Esophagus muscularis mucosa (tissue), 4 donors: Measurements from ENCODE around the gene FRAS1. TPM values are rescaled to one million over a fixed set of nuclear protein-coding genes. Genes with fewer than 3 reads are reported as not detected.

ENCODE experiments used
- DNase-seq: peaks from one replicate; pipeline ENCODE4 v3.0.0-alpha.2; 2017; ENCODE audit errors: extremely low spot score
- H3K27ac ChIP-seq, 4 donors: fragments of 200-600 bp; sonication (generic); replicated peaks in 1 of 4; 1 replicate in 3 of 4; 2 replicates in 1 of 4; pipeline ENCODE4 v1.5.1; 2016 to 2019; ENCODE audit warnings: mild to moderate bottlenecking in 1 of 4
- H3K27me3 ChIP-seq, 4 donors: fragments of 200-600 bp; sonication (generic); one replicate each; pipeline versions ENCODE4 v1.5.1 to v1.6.0; 2016 to 2019
- H3K36me3 ChIP-seq, 4 donors: fragments of 200-600 bp; sonication (generic); one replicate each; pipeline ENCODE4 v1.5.1; 2016 to 2019
- H3K4me1 ChIP-seq, 4 donors: fragments of 200-600 bp; sonication (generic); one replicate each; pipeline ENCODE4 v1.5.1; 2016 to 2019
- H3K4me3 ChIP-seq, 4 donors: fragments of 200-600 bp; sonication (generic); 1 replicate in 2 of 4; 2 replicates in 2 of 4; pipeline ENCODE4 v1.5.1; 2016 to 2019; ENCODE audit warnings: mild to moderate bottlenecking in 4 of 4, moderate library complexity in 1 of 4
- H3K9me3 ChIP-seq, 4 donors: fragments of 200-600 bp; sonication (generic); 1 replicate in 3 of 4; 2 replicates in 1 of 4; pipeline ENCODE4 v1.5.1; 2016 to 2019
- CTCF ChIP-seq, 3 experiments: fragments of 200-600 bp in 2 of 3; fragments of 450-650 bp in 1 of 3; sonication (generic) in 2 of 3; IDR thresholded peaks; one replicate each; pipeline ENCODE4 v1.5.1; 2017 to 2019; ENCODE audit warnings: antibody characterized with exemption in 3 of 3, mild to moderate bottlenecking in 2 of 3, moderate library complexity in 1 of 3
- EP300 ChIP-seq: sonication (generic); formaldehyde crosslinking; IDR thresholded peaks from one replicate; pipeline ENCODE4 v1.6.1; 2017; ENCODE audit warnings: antibody characterized with exemption
- POLR2A ChIP-seq: fragments of 450-650 bp; IDR thresholded peaks from one replicate; pipeline ENCODE4 v1.6.1; 2017; ENCODE audit warnings: antibody characterized with exemption, moderate library complexity, mild to moderate bottlenecking, low read depth
- POLR2AphosphoS5 ChIP-seq, 2 donors: sonication (generic); formaldehyde crosslinking; IDR thresholded peaks; one replicate each; pipeline ENCODE4 v1.6.1; 2017; ENCODE audit warnings: antibody characterized with exemption in 2 of 2
- WGBS: methylation state at CpG from one replicate; pipeline ENCODE4 v1.1.5; 2018; 5-methylcytosine and 5-hydroxymethylcytosine counted together
- intact Hi-C: fragments of 100-400 bp; cut with DNase I; formaldehyde crosslinking; loops from one replicate; pipeline ENCODE4 v1.15.1; 2023
- total RNA-seq, 4 donors: library from RNA; depleted of rRNA; stranded (reverse); fragments of >200 nt; gene quantifications; one replicate each; pipeline versions ENCODE4 v1.1.0 to v1.2.1, GENCODE V29; 2016

The FRAS1 gene
- total RNA-seq, 4 donors from 2014 or later, result 5.3 to 8.7 (median 5.7) TPM

DNA sequence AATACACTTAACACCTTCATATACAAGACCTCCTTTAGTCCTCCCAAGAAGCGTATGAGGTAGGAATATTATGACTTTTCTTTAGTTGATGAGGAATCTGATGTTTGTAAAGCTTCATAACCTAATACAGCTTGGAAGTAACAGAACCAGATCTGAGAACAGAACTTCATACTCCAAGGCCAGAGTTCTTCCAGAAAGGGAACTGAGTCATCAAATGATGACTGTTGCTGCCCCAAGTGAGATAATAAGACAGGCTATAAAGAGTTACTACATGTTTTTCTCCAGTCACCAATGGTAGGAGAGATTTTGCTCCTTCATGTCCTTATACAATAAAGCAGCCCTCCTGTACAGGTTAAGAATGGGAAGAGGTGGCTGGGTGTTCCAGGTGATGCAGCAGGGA, 420.2 kb downstream of the FRAS1 start:
- intact Hi-C loops, result no loop called here
- TF ChIP-seq POLR2AphosphoS5 (IDR thresholded peaks at IDR 0.05) (no peak), POLR2A (no peak), EP300 (no peak), CTCF (IDR thresholded peaks at IDR 0.05) (no peak)
- 54% methylated on average over 1 of the region's 1 CpG for WGBS

DNA sequence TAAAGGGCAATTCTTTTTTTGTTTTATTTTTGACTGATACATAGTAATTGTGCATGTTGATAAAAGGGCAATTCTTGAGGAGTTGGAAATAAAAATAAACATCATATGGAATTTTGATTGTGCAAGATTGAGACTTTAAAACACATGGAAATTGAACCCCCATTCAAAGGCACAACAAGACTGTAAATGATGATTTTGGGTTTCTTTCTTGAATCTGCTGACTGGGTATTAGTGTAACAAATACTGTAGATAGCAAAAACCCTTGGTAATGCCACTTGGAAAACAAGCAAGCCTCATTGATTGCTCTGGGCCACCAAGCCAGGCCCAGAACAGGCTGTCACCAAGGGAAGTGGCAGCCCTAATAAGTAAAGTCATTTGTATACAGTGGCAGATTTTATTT, 421.4 kb downstream of the FRAS1 start:
- TF ChIP-seq POLR2A (no peak), EP300 (no peak), CTCF (IDR thresholded peaks at IDR 0.05) (no peak)
- Histone ChIP-seq H3K4me1 (no peaks in the 10 kb centered on the region), H3K36me3 (peaks cover 0 to 14% (median 3%) of the 10 kb centered on the region in 4 donors), H3K27me3 (no peaks in the 10 kb centered on the region), H3K27ac (no peak overlapping the region), H3K9me3 (no peaks in the 10 kb centered on the region), H3K4me3 (no peak overlapping the region)
- no peak for DNase-seq
- intact Hi-C loops, result no loop called here

More for the DNA sequence above, 420.2 kb downstream of the FRAS1 start:
- Histone ChIP-seq H3K4me1 (no peaks in the 10 kb centered on the region), H3K27ac (no peak overlapping the region), H3K4me3 (no peak overlapping the region), H3K9me3 (no peaks in the 10 kb centered on the region), H3K27me3 (no peaks in the 10 kb centered on the region), H3K36me3 (peaks cover 0 to 14% (median 0%) of the 10 kb centered on the region in 4 donors)
- no peak for DNase-seq

DNA sequence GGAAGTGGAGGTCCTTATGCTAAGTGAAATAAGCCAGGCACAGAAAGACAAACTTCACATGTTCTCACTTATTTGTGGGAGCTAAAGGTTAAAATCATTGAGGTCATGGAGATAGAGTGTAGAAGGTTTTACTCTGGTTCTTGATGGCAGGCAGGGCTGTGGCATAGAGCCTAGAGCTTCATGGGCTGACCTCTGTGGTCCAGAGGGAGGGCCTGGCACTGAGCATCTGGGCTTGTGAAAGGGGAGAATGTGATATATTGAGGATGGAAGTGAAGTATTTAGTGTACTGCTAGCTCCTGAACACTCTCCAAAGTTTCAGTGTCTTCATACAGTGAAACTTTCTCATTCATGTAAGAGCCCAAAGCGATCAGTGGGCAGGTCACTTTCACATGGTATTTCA, 423.2 kb downstream of the FRAS1 start:
- 67% methylated on average over 1 of the region's 1 CpG for WGBS
- TF ChIP-seq POLR2AphosphoS5 (IDR thresholded peaks at IDR 0.05), result no peak
- no peak for TF ChIP-seq CTCF (IDR thresholded peaks at IDR 0.05)
- TF ChIP-seq POLR2A, result no peak
- no peak for TF ChIP-seq EP300
- Histone ChIP-seq H3K36me3 (peaks cover 0 to 14% (median 3%) of the 10 kb centered on the region in 4 donors), H3K4me1 (no peaks in the 10 kb centered on the region), H3K27me3 (no peaks in the 10 kb centered on the region), H3K4me3 (no peak overlapping the region), H3K27ac (no peak overlapping the region), H3K9me3 (no peaks in the 10 kb centered on the region)
- intact Hi-C loops, result no loop called here
- no peak for DNase-seq

DNA sequence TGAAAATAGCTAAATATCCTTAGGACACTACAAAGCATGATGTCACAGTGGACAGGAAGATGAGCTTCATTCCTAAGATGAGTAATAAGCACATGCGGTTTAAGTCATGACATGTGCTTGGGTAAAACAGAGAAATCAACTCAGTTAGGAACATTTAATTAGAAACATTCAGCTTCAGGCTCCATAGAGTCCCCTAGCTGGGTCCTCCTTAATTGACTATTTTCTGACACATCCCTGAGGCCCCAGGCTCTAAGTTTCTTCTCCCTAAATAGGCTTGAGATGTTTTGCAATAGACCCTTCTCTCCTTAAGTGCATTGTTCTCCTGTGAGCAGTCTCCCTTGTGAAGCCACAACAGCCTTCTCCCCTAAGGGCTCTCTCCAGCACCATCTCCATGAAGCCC, 424.1 kb downstream of the FRAS1 start:
- Histone ChIP-seq H3K27me3 (no peaks in the 10 kb centered on the region), H3K4me3 (no peak overlapping the region), H3K27ac (no peak overlapping the region), H3K9me3 (no peaks in the 10 kb centered on the region), H3K4me1 (no peaks in the 10 kb centered on the region), H3K36me3 (peaks cover 0 to 14% (median 3%) of the 10 kb centered on the region in 4 donors)
- WGBS, result 80% methylated on average over 1 of the region's 1 CpG
- intact Hi-C loops, result no loop called here
- no peak for DNase-seq
- no peak for TF ChIP-seq EP300
- TF ChIP-seq CTCF (IDR thresholded peaks at IDR 0.05), result no peak
- TF ChIP-seq POLR2AphosphoS5 (IDR thresholded peaks at IDR 0.05), result no peak
- no peak for TF ChIP-seq POLR2A

DNA sequence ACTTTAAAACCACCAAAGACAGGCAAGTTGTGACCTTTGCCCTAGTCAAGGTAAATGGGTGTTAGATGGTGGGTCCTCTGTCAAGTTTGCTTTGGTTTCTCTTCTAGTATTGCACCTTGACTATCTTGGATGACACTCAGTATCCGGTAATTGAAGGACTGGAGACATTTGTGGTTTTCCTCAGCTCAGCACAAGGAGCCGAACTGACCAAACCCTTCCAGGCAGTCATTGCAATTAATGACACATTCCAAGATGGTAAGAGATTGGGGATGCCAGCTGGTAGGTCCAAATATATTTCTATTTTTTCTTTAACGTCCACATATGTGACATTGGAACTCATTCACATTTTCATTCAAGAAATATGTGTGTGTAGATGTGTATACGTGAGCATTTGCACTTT, 425.2 kb downstream of the FRAS1 start:
- Histone ChIP-seq H3K27ac (no peak overlapping the region), H3K4me1 (no peaks in the 10 kb centered on the region), H3K9me3 (no peaks in the 10 kb centered on the region), H3K36me3 (peaks cover 0 to 14% (median 3%) of the 10 kb centered on the region in 4 donors), H3K27me3 (no peaks in the 10 kb centered on the region), H3K4me3 (no peak overlapping the region)
- TF ChIP-seq POLR2A, result no peak
- no peak for TF ChIP-seq POLR2AphosphoS5 (IDR thresholded peaks at IDR 0.05)
- no peak for TF ChIP-seq CTCF (IDR thresholded peaks at IDR 0.05)
- no peak for TF ChIP-seq EP300
- intact Hi-C loops, result no loop called here
- DNase-seq, result no peak
- 85% methylated on average over 4 of the region's 4 CpGs for WGBS
